Astrocyte of the hippocampus (primary cell): ENCODE data around the gene LCE7A.

Experiments used
- DNase-seq: peaks from one replicate; pipeline ENCODE4 v3.0.0; 2011; ENCODE audit warnings: low read depth, low spot score

LCE7A gene

GRCh38 chr1:152859696-152860095, at the start of gene LCE7A:
Gene LCE7A, plus strand, starts transcription at chr1:152859996. Its CDS starts 702 bp downstream, at chr1:152860698.
- DNase-seq: no peak

DNA sequence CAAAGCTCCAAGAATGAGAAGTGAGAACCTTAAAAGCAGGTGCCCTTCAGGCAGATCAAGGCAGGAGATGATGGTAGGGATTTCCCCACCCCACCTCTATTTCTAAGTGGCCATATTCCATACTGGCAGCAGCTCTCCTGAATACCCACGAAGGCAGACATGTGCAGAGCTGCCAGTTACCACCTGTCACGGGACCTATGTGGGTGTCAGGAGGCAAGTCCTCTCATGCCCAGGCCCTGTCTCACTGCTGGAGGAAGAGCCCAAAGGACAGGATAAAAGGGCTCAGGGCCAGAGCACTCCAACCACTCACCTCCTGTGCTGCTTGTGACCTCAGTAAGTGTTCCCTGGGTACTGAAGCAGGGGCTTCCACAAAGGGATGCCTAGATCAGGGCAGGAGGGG, 48.7 kb upstream of the LCE7A start:
- no peak for DNase-seq

DNA sequence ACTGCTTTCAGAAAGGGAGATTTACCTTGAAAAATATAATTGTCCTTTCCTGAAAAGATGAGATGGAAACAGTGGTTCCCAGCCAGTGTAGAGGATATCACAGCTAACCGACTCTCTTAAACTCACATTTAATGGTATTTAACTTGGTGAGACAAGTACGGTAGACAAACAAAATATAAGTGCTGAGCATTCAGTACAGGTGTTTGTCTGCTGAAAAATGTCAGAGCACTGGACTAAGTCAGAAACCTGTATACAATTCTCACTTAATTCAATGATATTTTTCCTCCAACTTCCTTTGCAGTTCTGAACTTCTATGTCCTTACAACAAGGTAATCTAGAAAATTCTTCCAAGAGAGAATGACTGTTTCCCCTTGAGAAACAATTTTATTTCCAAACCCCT, 48.1 kb upstream of the LCE7A start, which contains the start of gene LCE1B:
Gene LCE1B, plus strand, starts transcription at position 301 of the 400 bp plus-strand sequence. CDS start 476 bp downstream, outside the sequence.
- no peak for DNase-seq

DNA sequence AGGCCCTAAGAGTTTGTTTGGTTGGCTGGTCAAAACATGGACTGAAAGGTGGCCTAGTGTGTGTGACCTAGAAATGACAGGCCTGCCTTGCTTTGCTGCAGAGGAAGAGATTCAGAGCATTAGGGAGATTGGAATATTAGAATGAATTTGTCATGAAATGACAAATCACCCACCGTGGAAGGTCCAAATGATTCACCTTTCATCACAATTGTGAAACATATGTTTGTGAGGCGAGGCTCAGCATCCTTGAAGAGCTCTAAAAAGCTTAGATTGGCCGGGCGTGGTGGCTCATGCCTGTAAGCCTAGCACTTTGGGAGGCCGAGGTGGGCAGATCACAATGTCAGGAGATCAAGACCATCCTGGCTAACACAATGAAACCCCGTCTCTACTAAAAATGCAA, 42.5 kb upstream of the LCE7A start:
- no peak for DNase-seq

DNA sequence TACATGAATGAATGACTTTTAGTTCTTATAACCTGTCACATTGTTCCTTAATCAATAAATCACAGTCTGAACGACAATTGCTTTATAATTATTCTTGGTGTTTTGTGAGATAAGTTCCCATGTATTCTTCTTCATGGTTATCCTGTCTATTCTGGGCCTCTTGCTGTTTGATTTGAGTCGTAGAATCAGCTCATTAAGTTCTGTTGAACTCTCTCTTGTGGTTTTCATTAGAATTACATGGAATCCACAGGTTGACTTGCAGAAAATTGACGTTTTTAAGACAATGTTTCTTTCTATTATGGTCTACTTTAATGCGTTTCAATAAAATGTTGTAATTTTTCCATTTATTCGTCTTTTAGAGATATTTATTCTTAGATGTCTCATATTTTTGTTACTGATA, 36.5 kb upstream of the LCE7A start:
- DNase-seq: no peak

GRCh38 chr1:152824964-152825363, 34.8 kb upstream of the LCE7A start:
- DNase-seq: no peak

DNA sequence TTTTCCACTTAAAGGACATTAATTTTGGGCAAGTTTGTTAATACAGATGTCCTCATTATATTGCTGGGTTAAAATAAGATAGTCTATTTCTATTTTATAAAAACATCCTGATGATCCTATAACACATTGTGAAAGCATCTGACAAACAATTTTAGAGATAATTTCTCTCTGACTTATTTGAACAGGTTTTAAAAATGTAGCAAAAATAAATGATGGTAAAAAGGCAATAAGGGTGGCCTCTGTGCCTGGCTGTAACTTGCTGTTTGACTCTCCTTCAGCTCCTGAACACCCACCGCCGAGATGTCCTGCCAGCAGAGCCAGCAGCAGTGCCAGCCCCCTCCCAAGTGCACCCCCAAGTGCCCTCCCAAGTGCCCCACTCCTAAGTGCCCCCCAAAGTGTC, 32.6 kb upstream of the LCE7A start, which contains the start of gene LCE1A:
Gene LCE1A, plus strand, starts transcription at position 301 of the 400 bp plus-strand sequence. Its CDS starts 0 bp downstream, at position 301.
- DNase-seq: no peak

DNA sequence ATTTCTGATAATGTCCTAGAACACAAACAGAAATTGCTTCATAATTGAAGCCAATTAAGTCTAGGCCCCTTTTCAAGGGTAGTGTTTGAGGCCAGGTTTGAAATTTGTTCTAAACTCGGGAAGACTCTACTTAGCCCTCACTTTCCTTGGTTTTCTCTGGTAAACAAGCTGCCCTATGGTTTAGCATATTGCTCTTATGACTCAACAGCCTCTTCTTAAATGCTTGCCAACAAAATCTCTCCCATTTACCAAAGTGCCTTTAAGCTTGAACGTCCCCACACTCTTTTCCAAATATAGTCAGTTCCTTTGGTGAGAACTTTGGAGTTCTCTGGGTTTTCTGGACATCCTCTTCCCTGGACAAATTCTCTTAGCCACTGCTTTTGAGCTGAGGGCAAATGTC, 22.9 kb upstream of the LCE7A start:
- no peak for DNase-seq

DNA sequence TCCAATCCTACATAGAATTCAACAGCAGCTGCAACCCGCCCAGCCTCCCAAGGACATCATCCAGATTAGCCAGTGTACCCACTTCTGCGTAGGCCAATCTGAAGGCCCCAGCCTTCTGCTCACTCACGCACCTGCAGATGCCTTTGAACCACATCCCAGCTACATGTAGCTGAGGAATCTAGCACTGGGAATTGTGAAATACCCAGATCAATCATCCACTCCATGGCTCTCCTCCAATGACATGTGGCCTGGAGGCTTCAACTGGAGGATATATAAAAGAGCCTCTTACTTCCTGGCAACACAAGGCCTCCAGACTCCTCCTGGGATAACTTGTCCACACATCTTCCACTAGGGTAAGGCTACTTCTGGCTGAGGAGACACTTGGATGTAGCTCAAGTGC, 17.2 kb upstream of the LCE7A start, which contains the start of gene LCE6A:
Gene LCE6A, plus strand, starts transcription at position 301 of the 400 bp plus-strand sequence. CDS start 665 bp downstream, outside the sequence.
- DNase-seq: no peak

- DNase-seq: no peak
These were observed 4.1 kb upstream of the LCE7A start for GRCh38 chr1:152855661-152856060.

- DNase-seq: no peak
These were observed 1.7 kb upstream of the LCE7A start for GRCh38 chr1:152858062-152858461.

DNA sequence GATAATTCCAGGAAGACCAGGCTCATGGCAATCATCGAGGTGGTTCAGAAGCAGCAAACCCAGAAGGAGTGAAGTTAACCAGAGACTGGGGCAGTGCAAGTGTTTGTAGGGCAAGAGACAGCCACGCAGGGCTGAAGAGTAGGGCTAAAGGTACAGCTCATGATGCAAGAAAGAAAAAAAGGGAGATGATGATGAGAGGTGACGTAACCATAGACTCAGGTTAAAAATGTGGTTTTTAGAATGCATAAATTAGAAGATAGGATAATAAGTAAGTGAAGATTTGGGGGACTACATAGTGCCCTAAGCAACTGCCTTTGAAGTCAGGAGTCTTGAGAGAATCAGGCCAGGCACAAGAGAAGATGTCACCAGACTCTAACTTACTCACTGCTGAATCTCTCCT, 333 bp downstream of the LCE7A start:
- DNase-seq: no peak

- DNase-seq: no peak
These were observed 1.6 kb downstream of the LCE7A start for GRCh38 chr1:152861374-152861773.

GRCh38 chr1:152864443-152864842, 4.6 kb downstream of the LCE7A start:
- no peak for DNase-seq

DNA sequence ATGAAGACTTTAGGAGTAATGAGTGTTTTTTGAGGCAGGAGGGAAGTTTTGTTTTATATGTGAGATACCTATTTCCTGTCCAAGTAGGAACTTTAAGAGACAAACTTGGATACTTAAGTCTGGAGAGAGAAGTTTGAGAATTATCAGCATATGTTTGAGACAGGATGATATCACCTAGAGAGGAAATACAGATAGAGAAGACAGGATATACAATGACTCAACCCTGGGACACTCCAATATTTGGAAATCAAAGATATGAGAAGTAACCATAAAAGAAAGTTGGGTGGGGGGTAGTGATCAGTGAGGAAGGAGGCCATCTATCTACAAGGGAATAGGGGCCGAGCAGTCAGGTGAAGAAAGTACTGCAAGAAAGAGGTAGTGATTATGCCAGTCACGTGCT, 6.5 kb downstream of the LCE7A start:
- no peak for DNase-seq

DNA sequence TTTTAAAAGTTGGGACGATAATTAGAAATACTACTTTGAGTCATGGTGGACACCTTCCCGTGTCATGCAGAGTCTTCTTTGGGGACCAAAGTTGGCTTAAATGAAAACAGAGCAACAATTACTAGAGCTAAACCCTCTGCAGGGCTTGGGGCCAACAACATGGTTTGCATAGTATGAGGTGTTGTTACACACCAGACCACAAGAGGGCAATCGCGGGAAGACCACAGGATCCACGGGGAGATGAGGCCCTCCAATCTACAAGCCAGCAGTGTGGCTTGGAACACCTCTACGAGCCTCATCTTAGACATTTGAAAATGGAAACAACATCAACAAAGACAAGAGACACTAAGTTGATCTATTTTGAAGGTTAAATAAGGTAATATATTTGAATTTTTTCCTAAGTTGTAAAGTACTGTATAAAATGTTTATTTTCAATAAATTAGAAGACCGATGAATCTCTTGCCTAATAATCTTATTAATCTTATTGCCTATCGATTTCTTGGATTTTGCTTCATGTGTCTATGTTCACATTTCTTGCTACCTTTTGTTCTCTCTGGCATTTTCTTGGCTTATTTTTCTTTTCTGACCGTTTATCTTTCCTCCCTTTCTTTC, 10.1 kb downstream of the LCE7A start:
- DNase-seq: peak; percentile 81

GRCh38 chr1:152870831-152871730, 11.3 kb downstream of the LCE7A start:
- peak; percentile 15 for DNase-seq

- DNase-seq: no peak
These were observed 11.9 kb downstream of the LCE7A start for GRCh38 chr1:152871731-152872126.

- no peak for DNase-seq
These were observed 13.7 kb downstream of the LCE7A start for GRCh38 chr1:152873495-152873894.

DNA sequence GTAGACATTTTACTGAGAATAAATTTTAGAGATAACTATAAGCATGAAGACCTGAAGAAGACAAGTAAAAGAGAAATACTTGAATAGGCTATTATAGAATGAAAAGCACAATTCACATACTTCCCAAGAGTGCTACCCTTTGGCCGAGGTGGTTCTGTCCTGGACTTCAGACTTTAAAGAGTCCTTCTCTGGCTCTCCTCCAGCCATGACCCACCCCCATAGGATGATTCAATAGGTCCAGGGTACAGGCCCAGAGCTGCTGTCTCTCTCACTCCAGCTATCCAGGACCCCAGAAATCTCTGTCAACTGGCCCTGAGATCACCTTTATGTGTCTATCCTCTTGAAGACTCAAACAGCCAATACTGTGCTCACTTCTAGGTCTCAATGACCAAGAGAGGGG, 17.0 kb downstream of the LCE7A start:
- DNase-seq: no peak

DNA sequence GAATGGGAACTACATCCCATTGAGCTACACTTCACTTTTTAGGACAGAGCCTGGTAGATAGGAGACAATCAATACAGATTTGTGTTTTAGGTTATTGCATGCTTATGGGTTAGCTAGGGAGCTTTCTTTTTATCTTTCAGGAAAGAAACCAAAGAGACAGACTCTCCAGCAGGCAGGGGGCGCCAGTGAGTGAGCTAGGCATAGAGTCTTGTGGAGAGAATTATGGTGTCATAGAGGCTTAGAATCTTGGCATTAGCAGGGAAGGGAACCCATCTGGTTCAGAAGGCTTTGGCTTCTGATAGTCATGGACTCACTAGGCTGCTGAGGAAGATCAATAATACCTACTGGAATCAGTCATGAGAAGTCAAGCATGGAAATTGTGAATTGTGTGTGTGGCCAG, 18.2 kb downstream of the LCE7A start, which contains the start of gene SMCP:
Gene SMCP, plus strand, starts transcription at position 281 of the 400 bp plus-strand sequence. CDS start 6,101 bp downstream, outside the sequence.
- no peak for DNase-seq

GRCh38 chr1:152879559-152880198, 19.9 kb downstream of the LCE7A start:
- no peak for DNase-seq
